PC-3 (cell line): Measurements from ENCODE around the gene FLAD1.

ENCODE experiments used
- CTCF ChIP-seq: fragments of 300-600 bp; sonication (generic); conservative IDR thresholded peaks from 2 replicates; pipeline ENCODE4 v1.5.1; 2017; ENCODE audit warnings: antibody characterized with exemption, low read depth, mild to moderate bottlenecking, low read length
- EZH2 ChIP-seq: fragments of 300-600 bp; sonication (generic); IDR thresholded peaks from one replicate; pipeline ENCODE4 v1.6.1; 2017; ENCODE audit warnings: antibody characterized with exemption, mild to moderate bottlenecking, low read length; ENCODE audit not compliant: unreplicated experiment
- EZH2phosphoT487 ChIP-seq: fragments of 300-600 bp; sonication (generic); IDR thresholded peaks from 2 replicates; pipeline ENCODE4 v1.6.1; 2018; ENCODE audit warnings: mild to moderate bottlenecking, antibody characterized with exemption, low read length, borderline replicate concordance

- TF ChIP-seq EZH2 (no peak), CTCF (no peak), EZH2phosphoT487 (no peak)
These were observed 37.8 kb upstream of the FLAD1 start for GRCh38 chr1:154945160-154945961.
